ENCODE measurements around the gene NIF3L1. TPM values are rescaled to one million over a fixed set of nuclear protein-coding genes. Genes with fewer than 3 reads are reported as not detected.

The NIF3L1 gene
- total RNA-seq, 4 donors from 2014 or later = 17.0 to 28.7 (median 22.4) TPM

- no peaks in the 10 kb centered on the region for H3K4me1 ChIP-seq
- H3K27me3 ChIP-seq = no peaks in the 10 kb centered on the region
- DNase-seq (no peak), ATAC-seq (no peak)
- TF ChIP-seq POLR2A (IDR thresholded peaks at IDR 0.05) = no peak
- TF ChIP-seq, protein P1, sequence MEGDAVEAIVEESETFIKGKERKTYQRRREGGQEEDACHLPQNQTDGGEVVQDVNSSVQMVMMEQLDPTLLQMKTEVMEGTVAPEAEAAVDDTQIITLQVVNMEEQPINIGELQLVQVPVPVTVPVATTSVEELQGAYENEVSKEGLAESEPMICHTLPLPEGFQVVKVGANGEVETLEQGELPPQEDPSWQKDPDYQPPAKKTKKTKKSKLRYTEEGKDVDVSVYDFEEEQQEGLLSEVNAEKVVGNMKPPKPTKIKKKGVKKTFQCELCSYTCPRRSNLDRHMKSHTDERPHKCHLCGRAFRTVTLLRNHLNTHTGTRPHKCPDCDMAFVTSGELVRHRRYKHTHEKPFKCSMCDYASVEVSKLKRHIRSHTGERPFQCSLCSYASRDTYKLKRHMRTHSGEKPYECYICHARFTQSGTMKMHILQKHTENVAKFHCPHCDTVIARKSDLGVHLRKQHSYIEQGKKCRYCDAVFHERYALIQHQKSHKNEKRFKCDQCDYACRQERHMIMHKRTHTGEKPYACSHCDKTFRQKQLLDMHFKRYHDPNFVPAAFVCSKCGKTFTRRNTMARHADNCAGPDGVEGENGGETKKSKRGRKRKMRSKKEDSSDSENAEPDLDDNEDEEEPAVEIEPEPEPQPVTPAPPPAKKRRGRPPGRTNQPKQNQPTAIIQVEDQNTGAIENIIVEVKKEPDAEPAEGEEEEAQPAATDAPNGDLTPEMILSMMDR (IDR thresholded peaks at IDR 0.05 in 4 of 5, conservative IDR thresholded peaks at IDR 0.05 in 1 of 5) = no peak
- peaks cover 0 to 79% of the 10 kb centered on the region in 2 donors for H3K36me3 ChIP-seq
- no peaks in the 10 kb centered on the region for H3K9me3 ChIP-seq
- no peak overlapping the region for H3K4me3 ChIP-seq
- intact Hi-C loops (cut with DNase I; ENCODE audit: low total_unique reads) (no loop called here), in situ Hi-C loops (cut with MboI; ENCODE audit: low sequenced_read_pairs in 4 of 4) (no loop called here)
- H3K27ac ChIP-seq = no peak overlapping the region
Observed at GRCh38 chr2:200944467-200945394, 55.6 kb downstream of the NIF3L1 start.

GRCh38 chr2:200945395-200945729, 56.2 kb downstream of the NIF3L1 start:
- intact Hi-C loops (cut with DNase I; ENCODE audit: low total_unique reads) = no loop called here
- no peaks in the 10 kb centered on the region for H3K27me3 ChIP-seq
- H3K4me3 ChIP-seq = no peak overlapping the region
- in situ Hi-C loops (cut with MboI; ENCODE audit: low sequenced_read_pairs in 4 of 4) = no loop called here
- peaks cover 0 to 75% of the 10 kb centered on the region in 2 donors for H3K36me3 ChIP-seq
- no peak for TF ChIP-seq POLR2A (IDR thresholded peaks at IDR 0.05)
- TF ChIP-seq, protein P1 (IDR thresholded peaks at IDR 0.05 in 4 of 5, conservative IDR thresholded peaks at IDR 0.05 in 1 of 5) = no peak
- H3K4me1 ChIP-seq = no peaks in the 10 kb centered on the region
- DNase-seq (no peak), ATAC-seq (no peak)
- no peak overlapping the region for H3K27ac ChIP-seq
- no peaks in the 10 kb centered on the region for H3K9me3 ChIP-seq

DNA sequence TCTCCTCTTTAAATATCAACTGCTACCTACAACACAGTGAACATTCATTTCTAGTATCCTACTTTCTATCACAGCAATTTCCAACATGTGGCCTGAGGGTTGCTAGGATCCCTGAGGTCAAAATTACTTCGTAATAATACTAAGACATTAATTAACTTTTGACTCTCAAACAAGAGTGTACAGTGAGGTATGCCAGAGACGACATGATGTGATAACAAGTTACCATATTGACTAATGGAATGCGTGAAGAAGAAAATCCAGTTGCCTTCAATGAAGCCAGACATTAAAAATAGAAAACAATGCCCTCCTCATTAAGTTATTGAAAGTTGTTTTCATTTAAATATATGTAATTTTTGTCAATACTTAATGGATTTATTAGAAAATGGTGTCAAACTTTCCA, 61.2 kb downstream of the NIF3L1 start:
- H3K27me3 ChIP-seq = no peaks in the 10 kb centered on the region
- no peaks in the 10 kb centered on the region for H3K9me3 ChIP-seq
- H3K4me1 ChIP-seq = no peaks in the 10 kb centered on the region
- in situ Hi-C loops (cut with MboI; ENCODE audit: low sequenced_read_pairs in 4 of 4) = loop anchor here in 2 of 4 donors (25.0 kb wide), 1 partner anchor 112 kb away; the partner anchor contains the start of genes HYCC2 (in 2 of the 2) and NDUFB3 (in 2 of the 2)
- intact Hi-C loops (cut with DNase I; ENCODE audit: low total_unique reads) = no loop called here
- no peak overlapping the region for H3K4me3 ChIP-seq
- no peak overlapping the region for H3K27ac ChIP-seq
- no peak for TF ChIP-seq POLR2A (IDR thresholded peaks at IDR 0.05)
- DNase-seq (no peak), ATAC-seq (no peak)
- H3K36me3 ChIP-seq = peaks cover 0 to 58% of the 10 kb centered on the region in 2 donors

Other genes with a start within 250 kb of the NIF3L1 start
- gene BZW1, start 77.5 kb upstream of the NIF3L1 start, total RNA-seq = 100 to 1,000 TPM; 204 to 317 (median 240) TPM
- gene CLK1, start 24.7 kb upstream of the NIF3L1 start, total RNA-seq = 100 to 1,000 TPM in 2 of 4 donors, 10 to 100 TPM in 2; 61.6 to 104 (median 85.3) TPM
- 10 to 100 TPM in 3 of 4 donors, 1 to 10 TPM in 1; 8.4 to 29.2 (median 14.3) TPM for gene PPIL3, start 294 bp upstream of the NIF3L1 start, total RNA-seq
- 10 to 100 TPM in 1 of 4 donors, 1 to 10 TPM in 3; 4.7 to 16.1 (median 6.8) TPM for gene ORC2, start 74.3 kb downstream of the NIF3L1 start, total RNA-seq
- gene HYCC2, start 182.3 kb downstream of the NIF3L1 start, total RNA-seq = 10 to 100 TPM in 1 of 4 donors, 1 to 10 TPM in 3; 2.3 to 12.5 (median 3.5) TPM
- gene NDUFB3, start 182.6 kb downstream of the NIF3L1 start, total RNA-seq = 100 to 1,000 TPM; 107 to 146 (median 135) TPM
- 100 to 1,000 TPM; 298 to 491 (median 352) TPM for gene CFLAR, start 226.8 kb downstream of the NIF3L1 start, total RNA-seq